SK-N-SH (cell line): ENCODE data around the gene ACSF3. TPM values are rescaled to one million over a fixed set of nuclear protein-coding genes. Genes with fewer than 3 reads are reported as not detected.

Source experiments
- CTCF ChIA-PET: fragments of 300-600, 350-600 bp; formaldehyde crosslinking; extraction: SDS; loops from one replicate; lab custom pipeline; 2021; lab: Yijun Ruan, JAX
- POLR2A ChIA-PET: fragments of 350-600 bp; sonication (Branson Sonifier 250); formaldehyde crosslinking; extraction: SDS; loops from one replicate; lab custom pipeline; 2020; ENCODE audit warnings: antibody characterized with exemption, inconsistent platforms; lab: Yijun Ruan, JAX
- DNase-seq: peaks from one replicate; pipeline ENCODE4 v3.0.0; 2012
- H2AFZ ChIP-seq: fragments of 200-600 bp; sonication (generic); 2 replicates; pipeline ENCODE4 v1.8.1; 2016; ENCODE audit warnings: antibody characterized with exemption, mild to moderate bottlenecking, low read depth
- H3F3A ChIP-seq: fragments of 200-600 bp; sonication (generic); replicated peaks from 2 replicates; pipeline ENCODE3; 2016; ENCODE audit warnings: antibody characterized with exemption, mild to moderate bottlenecking; ENCODE audit not compliant: insufficient read depth
- H3K27ac ChIP-seq, 2 experiments: fragments of 200-500 bp in 1 of 2; fragments of 200-600 bp in 1 of 2; sonication (Bioruptor generic) in 1 of 2; sonication (generic), shearing (Covaris generic) in 1 of 2; 2 replicates each; pipeline versions ENCODE4 v1.5.1 to v1.6.1; 2014 to 2016; ENCODE audit warnings: low read depth in 2 of 2, inconsistent platforms in 1 of 2, low read length in 1 of 2, mild to moderate bottlenecking in 1 of 2, mixed read lengths in 1 of 2
- H3K27me3 ChIP-seq: fragments of 200-600 bp; sonication (generic), shearing (Covaris generic); 2 replicates; pipeline ENCODE4 v1.6.1; 2016; ENCODE audit warnings: mixed run types; ENCODE audit not compliant: insufficient read depth
- H3K36me3 ChIP-seq, 2 experiments: fragments of 200-500 bp in 1 of 2; fragments of 200-600 bp in 1 of 2; sonication (Bioruptor generic) in 1 of 2; sonication (generic) in 1 of 2; replicated peaks in 1 of 2; 2 replicates each; pipeline versions ENCODE3 to v1.5.1; 2014 to 2016; ENCODE audit warnings: low read length in 1 of 2, mild to moderate bottlenecking in 1 of 2; ENCODE audit not compliant: insufficient read depth in 2 of 2, control insufficient read depth in 1 of 2
- H3K4me1 ChIP-seq, 2 experiments: fragments of 200-500 bp in 1 of 2; fragments of 200-600 bp in 1 of 2; sonication (Bioruptor generic) in 1 of 2; sonication (generic), shearing (Covaris generic) in 1 of 2; 2 replicates each; pipeline versions ENCODE4 v1.5.1 to v1.6.1; 2014 to 2016; ENCODE audit warnings: low read depth in 1 of 2, low read length in 1 of 2, mixed run types in 1 of 2; ENCODE audit not compliant: insufficient read depth in 2 of 2, control insufficient read depth in 1 of 2
- H3K4me2 ChIP-seq: fragments of 200-600 bp; sonication (generic), shearing (Covaris generic); 2 replicates; pipeline ENCODE4 v1.6.1; 2017; ENCODE audit warnings: mixed run types
- H3K4me3 ChIP-seq, 2 experiments: fragments of 200-500 bp in 1 of 2; fragments of 200-600 bp in 1 of 2; sonication (Bioruptor generic) in 1 of 2; sonication (generic), shearing (Covaris generic) in 1 of 2; 2 replicates each; pipeline versions ENCODE4 v1.5.1 to v1.8.1; 2014 to 2016; ENCODE audit warnings: low read depth in 2 of 2, inconsistent platforms in 1 of 2, low read length in 1 of 2, mild to moderate bottlenecking in 1 of 2, mixed read lengths in 1 of 2, moderate library complexity in 1 of 2
- H3K79me2 ChIP-seq: fragments of 200-600 bp; sonication (generic); 2 replicates; pipeline ENCODE4 v1.8.1; 2017; ENCODE audit warnings: mild to moderate bottlenecking; ENCODE audit not compliant: insufficient read depth
- H3K9ac ChIP-seq: fragments of 200-600 bp; sonication (generic); 2 replicates; pipeline ENCODE4 v1.6.1; 2017; ENCODE audit warnings: mixed run types
- H3K9me2 ChIP-seq: fragments of 200-600 bp; sonication (generic); 2 replicates; pipeline ENCODE4 v1.6.1; 2017; ENCODE audit warnings: mixed run types
- H3K9me3 ChIP-seq: fragments of 200-600 bp; sonication (generic); 2 replicates; pipeline ENCODE4 v1.6.1; 2017; ENCODE audit warnings: mixed run types, mild to moderate bottlenecking, moderate library complexity
- H4K20me1 ChIP-seq: fragments of 200-600 bp; sonication (generic); 2 replicates; pipeline ENCODE4 v1.6.1; 2017; ENCODE audit warnings: mild to moderate bottlenecking, mixed run types; ENCODE audit not compliant: insufficient read depth
- EP300 ChIP-seq, 2 experiments: IDR thresholded peaks; 2 replicates each; pipeline versions ENCODE4 v1.4.0 to v1.6.1; 2012; ENCODE audit warnings: borderline replicate concordance in 1 of 2, low read depth in 1 of 2, low read length in 1 of 2
- EZH2phosphoT487 ChIP-seq: fragments of 200-600 bp; sonication (generic); IDR thresholded peaks from 2 replicates; pipeline ENCODE4 v1.6.1; 2017; ENCODE audit warnings: low read depth, mixed run types, mild to moderate bottlenecking, antibody characterized with exemption, moderate library complexity, borderline replicate concordance
- FOSL2 ChIP-seq: IDR thresholded peaks from 2 replicates; pipeline ENCODE4 v1.4.0; 2012; ENCODE audit warnings: low read depth, mild to moderate bottlenecking, moderate library complexity, borderline replicate concordance
- FOXJ3 ChIP-seq: sonication (generic); formaldehyde crosslinking; IDR thresholded peaks from 2 replicates; pipeline ENCODE4 v1.5.1; 2020; ENCODE audit warnings: mild to moderate bottlenecking, missing genetic modification reagents
- FOXM1 ChIP-seq: IDR thresholded peaks from 2 replicates; pipeline ENCODE4 v1.4.0; 2012; ENCODE audit warnings: low read depth, mild to moderate bottlenecking
- GABPA ChIP-seq: IDR thresholded peaks from 2 replicates; pipeline ENCODE4 v1.4.0; 2012; ENCODE audit warnings: low read depth, mild to moderate bottlenecking
- GATA2 ChIP-seq: sonication (generic); formaldehyde crosslinking; IDR thresholded peaks from 2 replicates; pipeline ENCODE4 v1.5.0; 2020; ENCODE audit warnings: mild to moderate bottlenecking, missing genetic modification reagents
- JUND ChIP-seq: IDR thresholded peaks from 2 replicates; pipeline ENCODE4 v1.4.0; 2012
- MXI1 ChIP-seq: IDR thresholded peaks from 2 replicates; pipeline ENCODE4 v1.6.1; 2012; ENCODE audit warnings: mild to moderate bottlenecking, low read depth, low read length, improper control_type of control experiment
- NRF1 ChIP-seq: IDR thresholded peaks from 2 replicates; pipeline ENCODE4 v1.6.1; 2012; ENCODE audit warnings: low read depth, mild to moderate bottlenecking, low read length
- PBX3 ChIP-seq: IDR thresholded peaks from 2 replicates; pipeline ENCODE4; 2012
- POLR2AphosphoS5 ChIP-seq: IDR thresholded peaks from 2 replicates; pipeline ENCODE4 v1.6.1; 2012; ENCODE audit warnings: low read depth, low read length
- RAD21 ChIP-seq: IDR thresholded peaks from 2 replicates; pipeline ENCODE4 v1.6.1; 2012; ENCODE audit warnings: mild to moderate bottlenecking, low read length
- RCOR1 ChIP-seq: fragments of 150-350 bp; IDR thresholded peaks from 2 replicates; pipeline ENCODE4 v1.6.1; 2017; ENCODE audit warnings: antibody characterized with exemption, low read length
- TAF1 ChIP-seq: IDR thresholded peaks from 2 replicates; pipeline ENCODE4 v1.6.1; 2012; ENCODE audit warnings: low read depth, mild to moderate bottlenecking, low read length, moderate library complexity, borderline replicate concordance
- TCF12 ChIP-seq: IDR thresholded peaks from 2 replicates; pipeline ENCODE4 v1.4.0; 2012
- TEAD4 ChIP-seq: IDR thresholded peaks from 2 replicates; pipeline ENCODE4 v1.4.0; 2012; ENCODE audit warnings: mild to moderate bottlenecking, borderline replicate concordance; ENCODE audit not compliant: insufficient read depth
- USF2 ChIP-seq: fragments of 150-350 bp; IDR thresholded peaks from 2 replicates; pipeline ENCODE4 v1.6.1; 2017; ENCODE audit warnings: antibody characterized with exemption, low read length, low read depth, borderline replicate concordance
- YY1 ChIP-seq: IDR thresholded peaks from 2 replicates; pipeline ENCODE4 v1.4.0; 2012; ENCODE audit warnings: low read depth, mild to moderate bottlenecking
- WGBS: methylation state at CpG from one replicate; pipeline ENCODE4 v1.1.6; 2017; ENCODE audit warnings: low lambda C conversion rate; 5-methylcytosine and 5-hydroxymethylcytosine counted together
- polyA plus RNA-seq, 3 experiments: library from polyadenylated mRNA; depleted of rRNA; stranded (reverse); fragments of >200 nt; gene quantifications; 2 replicates each; pipeline ENCODE4 v1.2.3, GENCODE V29; 2012
- TF ChIP-seq, protein P1 (sequence below): IDR thresholded peaks from 2 replicates; pipeline ENCODE4 v1.4.0; 2012; ENCODE audit warnings: low read depth, borderline replicate concordance
- TF ChIP-seq, protein P2 (sequence below): fragments of 200-600 bp; sonication (generic); IDR thresholded peaks from 2 replicates; pipeline ENCODE4 v1.6.1; 2017; ENCODE audit warnings: antibody characterized with exemption, mild to moderate bottlenecking, moderate library complexity

Gene ACSF3
- polyA plus RNA-seq, 1 of the 3 experiments (the other 2 are of a cell fraction), result 18.8 TPM

GRCh38 chr16:89080196-89080853, 13.3 kb upstream of the ACSF3 start:
- peaks cover 4% of the 10 kb centered on the region for H3F3A ChIP-seq
- TF ChIP-seq FOXJ3 (CRISPR knock-in tag), result no peak
- TF ChIP-seq YY1, result no peak
- no peak for TF ChIP-seq JUND
- TF ChIP-seq TEAD4, result no peak
- TF ChIP-seq EZH2phosphoT487, result no peak
- TF ChIP-seq, protein P1, sequence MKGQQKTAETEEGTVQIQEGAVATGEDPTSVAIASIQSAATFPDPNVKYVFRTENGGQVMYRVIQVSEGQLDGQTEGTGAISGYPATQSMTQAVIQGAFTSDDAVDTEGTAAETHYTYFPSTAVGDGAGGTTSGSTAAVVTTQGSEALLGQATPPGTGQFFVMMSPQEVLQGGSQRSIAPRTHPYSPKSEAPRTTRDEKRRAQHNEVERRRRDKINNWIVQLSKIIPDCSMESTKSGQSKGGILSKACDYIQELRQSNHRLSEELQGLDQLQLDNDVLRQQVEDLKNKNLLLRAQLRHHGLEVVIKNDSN, result no peak
- no peak for TF ChIP-seq FOSL2
- no peak for TF ChIP-seq RCOR1
- no peak for TF ChIP-seq EP300 (IDR thresholded peaks at IDR 0.05; ENCODE audit: borderline replicate concordance in 1 of 2, low read depth in 1 of 2, low read length in 1 of 2)
- no peak overlapping the region for H3K4me3 ChIP-seq
- H3K27ac ChIP-seq, result no peak overlapping the region
- POLR2A ChIA-PET, result no interaction called here
- H3K9me2 ChIP-seq, result no peaks in the 10 kb centered on the region
- H4K20me1 ChIP-seq, result no peaks in the 10 kb centered on the region
- no peak overlapping the region for H3K9ac ChIP-seq
- H3K36me3 ChIP-seq, result no peaks in the 10 kb centered on the region
- 49% methylated on average over 11 of the region's 33 CpGs for WGBS
- H3K79me2 ChIP-seq, result no peaks in the 10 kb centered on the region
- H3K4me2 ChIP-seq, result no peak overlapping the region
- CTCF ChIA-PET, result interaction anchor here (1.3 kb wide), 1 partner anchor 264 kb away, joined by 4 read pairs; no protein-coding TSS in a partner anchor
- H2AFZ ChIP-seq, result no peak overlapping the region
- H3K9me3 ChIP-seq, result no peaks in the 10 kb centered on the region
- DNase-seq, result no peak
- H3K27me3 ChIP-seq, result peaks cover 11% of the 10 kb centered on the region
- H3K4me1 ChIP-seq, result peaks cover 0 to 8% of the 10 kb centered on the region in 2 experiments; a peak in 1 of 4 replicates

DNA sequence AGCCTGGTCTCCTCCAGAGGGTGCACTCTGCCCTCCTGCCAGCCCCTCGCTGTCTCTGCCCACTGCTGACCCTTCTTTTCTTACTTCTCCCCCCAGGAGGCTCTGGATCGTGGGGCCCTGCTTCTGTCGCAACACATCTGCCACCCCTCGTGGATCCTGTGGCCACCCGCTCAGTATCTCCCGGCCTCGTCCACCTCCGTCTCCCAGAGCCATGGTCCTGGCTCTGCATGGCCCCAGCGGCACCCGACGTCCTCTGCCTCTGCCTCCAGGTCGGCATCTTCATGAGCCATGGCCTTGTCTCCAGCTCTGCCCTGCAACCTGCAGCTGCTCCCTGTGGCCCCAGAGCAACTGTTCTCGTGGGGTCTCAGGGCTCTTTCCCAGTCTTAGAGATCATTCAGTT, 12.1 kb upstream of the ACSF3 start:
- Histone ChIP-seq H3K4me3 (no peak overlapping the region), H3K4me1 (peaks cover 0 to 8% of the 10 kb centered on the region in 2 experiments; a peak in 1 of 4 replicates), H3K27me3 (peaks cover 20% of the 10 kb centered on the region), H3K36me3 (no peaks in the 10 kb centered on the region), H3K4me2 (no peak overlapping the region), H3K9me3 (no peaks in the 10 kb centered on the region), H3K9me2 (no peaks in the 10 kb centered on the region), H3K9ac (no peak overlapping the region), H4K20me1 (no peaks in the 10 kb centered on the region), H3K27ac (no peak overlapping the region), H2AFZ (no peak overlapping the region), H3K79me2 (no peaks in the 10 kb centered on the region), H3F3A (no peaks in the 10 kb centered on the region)
- POLR2A ChIA-PET, result no interaction called here
- no peak for DNase-seq
- WGBS, result 67% methylated on average over 13 of the region's 13 CpGs
- CTCF ChIA-PET, result interaction anchor here (0.6 to 1.3 kb wide), 4 partner anchors 74 to 265 kb away, joined by 3 to 4 read pairs (median 3); no protein-coding TSS in a partner anchor
- TF ChIP-seq JUND, result no peak
- no peak for TF ChIP-seq PBX3
- no peak for TF ChIP-seq GATA2 (CRISPR knock-in tag)
- no peak for TF ChIP-seq NRF1
- no peak for TF ChIP-seq TAF1
- no peak for TF ChIP-seq USF2
- TF ChIP-seq EP300 (IDR thresholded peaks at IDR 0.05; ENCODE audit: borderline replicate concordance in 1 of 2, low read depth in 1 of 2, low read length in 1 of 2), result no peak
- no peak for TF ChIP-seq MXI1
- no peak for TF ChIP-seq GABPA
- no peak for TF ChIP-seq TCF12
- no peak for TF ChIP-seq POLR2AphosphoS5
- TF ChIP-seq FOXM1, result no peak
- TF ChIP-seq, protein P2, sequence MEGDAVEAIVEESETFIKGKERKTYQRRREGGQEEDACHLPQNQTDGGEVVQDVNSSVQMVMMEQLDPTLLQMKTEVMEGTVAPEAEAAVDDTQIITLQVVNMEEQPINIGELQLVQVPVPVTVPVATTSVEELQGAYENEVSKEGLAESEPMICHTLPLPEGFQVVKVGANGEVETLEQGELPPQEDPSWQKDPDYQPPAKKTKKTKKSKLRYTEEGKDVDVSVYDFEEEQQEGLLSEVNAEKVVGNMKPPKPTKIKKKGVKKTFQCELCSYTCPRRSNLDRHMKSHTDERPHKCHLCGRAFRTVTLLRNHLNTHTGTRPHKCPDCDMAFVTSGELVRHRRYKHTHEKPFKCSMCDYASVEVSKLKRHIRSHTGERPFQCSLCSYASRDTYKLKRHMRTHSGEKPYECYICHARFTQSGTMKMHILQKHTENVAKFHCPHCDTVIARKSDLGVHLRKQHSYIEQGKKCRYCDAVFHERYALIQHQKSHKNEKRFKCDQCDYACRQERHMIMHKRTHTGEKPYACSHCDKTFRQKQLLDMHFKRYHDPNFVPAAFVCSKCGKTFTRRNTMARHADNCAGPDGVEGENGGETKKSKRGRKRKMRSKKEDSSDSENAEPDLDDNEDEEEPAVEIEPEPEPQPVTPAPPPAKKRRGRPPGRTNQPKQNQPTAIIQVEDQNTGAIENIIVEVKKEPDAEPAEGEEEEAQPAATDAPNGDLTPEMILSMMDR, result no peak
- no peak for TF ChIP-seq RAD21
